ENCODE measurements around the gene VGF. TPM values are rescaled to one million over a fixed set of nuclear protein-coding genes. Genes with fewer than 3 reads are reported as not detected.
A peak's percentile ranks its signal among the peaks of the same experiment; 100 is the strongest.

VGF gene
- total and polyA plus RNA-seq, 2 experiments from 2014 or later = 3.0 to 4.4 TPM

GRCh38 chr7:101179713-101180112 lies 14.3 kb upstream of the VGF start:
- H3K27ac ChIP-seq (ENCODE audit: low read depth) = no peak overlapping the region
- Mint-ChIP-seq H3K36me3 (ENCODE audit: low read depth) (no peaks in the 10 kb centered on the region), H3K4me1 (peaks cover 17% of the 10 kb centered on the region), H3K4me3 (peak overlapping the region; percentile 78), H3K27ac (no peak overlapping the region), H3K27me3 (ENCODE audit: insufficient read depth, low read depth, poor library complexity) (peaks cover 66% of the 10 kb centered on the region), H3K9me3 (no peaks in the 10 kb centered on the region; the same call in 2 of the 3 replicates)
- ATAC-seq = peak; percentile 13
- peaks cover 70% of the 10 kb centered on the region for H3K27me3 ChIP-seq (ENCODE audit: insufficient read depth)
- H2AFZ ChIP-seq = peak overlapping the region; percentile 96
- TF ChIP-seq ZNF114 (CRISPR knock-in tag; IDR thresholded peaks at IDR 0.05) (no peak), EZH2 (IDR thresholded peaks at IDR 0.05; ENCODE audit: low read depth, unreplicated experiment) (peak; percentile 34), ZNF331 (CRISPR knock-in tag; IDR thresholded peaks at IDR 0.05; ENCODE audit: low read depth) (no peak), EZH2phosphoT487 (IDR thresholded peaks at IDR 0.05; ENCODE audit: unreplicated experiment) (no peak)
- TF ChIP-seq, protein P1, sequence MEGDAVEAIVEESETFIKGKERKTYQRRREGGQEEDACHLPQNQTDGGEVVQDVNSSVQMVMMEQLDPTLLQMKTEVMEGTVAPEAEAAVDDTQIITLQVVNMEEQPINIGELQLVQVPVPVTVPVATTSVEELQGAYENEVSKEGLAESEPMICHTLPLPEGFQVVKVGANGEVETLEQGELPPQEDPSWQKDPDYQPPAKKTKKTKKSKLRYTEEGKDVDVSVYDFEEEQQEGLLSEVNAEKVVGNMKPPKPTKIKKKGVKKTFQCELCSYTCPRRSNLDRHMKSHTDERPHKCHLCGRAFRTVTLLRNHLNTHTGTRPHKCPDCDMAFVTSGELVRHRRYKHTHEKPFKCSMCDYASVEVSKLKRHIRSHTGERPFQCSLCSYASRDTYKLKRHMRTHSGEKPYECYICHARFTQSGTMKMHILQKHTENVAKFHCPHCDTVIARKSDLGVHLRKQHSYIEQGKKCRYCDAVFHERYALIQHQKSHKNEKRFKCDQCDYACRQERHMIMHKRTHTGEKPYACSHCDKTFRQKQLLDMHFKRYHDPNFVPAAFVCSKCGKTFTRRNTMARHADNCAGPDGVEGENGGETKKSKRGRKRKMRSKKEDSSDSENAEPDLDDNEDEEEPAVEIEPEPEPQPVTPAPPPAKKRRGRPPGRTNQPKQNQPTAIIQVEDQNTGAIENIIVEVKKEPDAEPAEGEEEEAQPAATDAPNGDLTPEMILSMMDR (conservative IDR thresholded peaks at IDR 0.05; ENCODE audit: low read depth in 2 of 2) = peak in 1 of 2 experiments; percentile 11; a peak in 1 of 4 replicates
- peak; percentile 58 for DNase-seq (ENCODE audit: low spot score)
- H3K4me2 ChIP-seq = peak overlapping the region; percentile 93
- H3K4me3 ChIP-seq = peak overlapping the region; percentile 73
- no peaks in the 10 kb centered on the region for H3K79me2 ChIP-seq (replicated peaks; ENCODE audit: insufficient read depth)
- H3K9me2 ChIP-seq (ENCODE audit: insufficient read depth) = no peaks in the 10 kb centered on the region
- H3F3A ChIP-seq (replicated peaks; ENCODE audit: low read depth) = peaks cover 7% of the 10 kb centered on the region; the same call in 1 of the 2 replicates
- H3K4me1 ChIP-seq (ENCODE audit: insufficient read depth) = peaks cover 5% of the 10 kb centered on the region; the same call in 1 of the 2 replicates
- no peaks in the 10 kb centered on the region; the same call in 1 of the 2 replicates for H3K36me3 ChIP-seq (ENCODE audit: insufficient read depth)
- H4K20me1 ChIP-seq (replicated peaks; ENCODE audit: insufficient read depth) = no peaks in the 10 kb centered on the region

DNA sequence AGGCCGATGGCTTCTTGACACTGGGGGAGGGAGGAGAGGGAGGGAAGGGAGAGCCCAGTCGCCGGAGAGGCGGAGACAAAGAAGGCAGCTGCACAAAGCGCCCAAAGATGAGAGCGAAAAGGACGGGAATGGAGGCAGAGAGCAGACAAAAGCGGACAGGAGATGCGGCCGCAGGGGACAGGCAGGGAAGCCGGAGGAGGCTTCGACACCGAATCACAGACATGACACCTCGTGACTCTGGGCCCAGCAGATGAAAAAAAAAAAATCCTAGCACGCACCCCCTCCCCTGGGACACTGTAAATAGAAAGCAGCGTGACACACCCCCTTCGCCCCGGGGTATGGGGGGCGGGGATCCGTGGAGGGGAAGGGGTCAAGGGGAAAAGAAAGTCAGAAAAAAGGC lies 13.7 kb upstream of the VGF start:
- peaks cover 71% of the 10 kb centered on the region for H3K27me3 Mint-ChIP-seq (ENCODE audit: insufficient read depth, low read depth, poor library complexity)
- H3K4me3 Mint-ChIP-seq = peak overlapping the region; percentile 78
- H3K4me1 Mint-ChIP-seq = peaks cover 20% of the 10 kb centered on the region
- H2AFZ ChIP-seq = peak overlapping the region; percentile 63; the same call in 1 of the 2 replicates
- no peak overlapping the region for H3K27ac Mint-ChIP-seq
- peaks cover 9% of the 10 kb centered on the region for H3F3A ChIP-seq (replicated peaks; ENCODE audit: low read depth)
- peaks cover 5% of the 10 kb centered on the region; the same call in 1 of the 2 replicates for H3K4me1 ChIP-seq (ENCODE audit: insufficient read depth)
- peaks cover 76% of the 10 kb centered on the region for H3K27me3 ChIP-seq (ENCODE audit: insufficient read depth)
- no peaks in the 10 kb centered on the region for H3K36me3 Mint-ChIP-seq (ENCODE audit: low read depth)
- H4K20me1 ChIP-seq (replicated peaks; ENCODE audit: insufficient read depth) = no peaks in the 10 kb centered on the region
- H3K36me3 ChIP-seq (ENCODE audit: insufficient read depth) = no peaks in the 10 kb centered on the region; the same call in 1 of the 2 replicates
- peak; percentile 8 for ATAC-seq
- H3K9me3 Mint-ChIP-seq = peaks cover under 1% of the 10 kb centered on the region; the same call in 2 of the 3 replicates
- no peaks in the 10 kb centered on the region for H3K9me2 ChIP-seq (ENCODE audit: insufficient read depth)
- no peaks in the 10 kb centered on the region for H3K79me2 ChIP-seq (replicated peaks; ENCODE audit: insufficient read depth)
- H3K27ac ChIP-seq (ENCODE audit: low read depth) = no peak overlapping the region
- H3K4me2 ChIP-seq = peak overlapping the region; percentile 93
- DNase-seq (ENCODE audit: low spot score) = peak; percentile 78
- H3K4me3 ChIP-seq = peak overlapping the region; percentile 73
- TF ChIP-seq NANOG (IDR thresholded peaks at IDR 0.05; ENCODE audit: borderline replicate concordance) = no peak
- no peak for TF ChIP-seq REST (IDR thresholded peaks at IDR 0.05; ENCODE audit: unreplicated experiment)
- no peak for TF ChIP-seq STAT1 (IDR thresholded peaks at IDR 0.05; ENCODE audit: unreplicated experiment)
- TF ChIP-seq ZNF114 (CRISPR knock-in tag; IDR thresholded peaks at IDR 0.05) = no peak
- no peak for TF ChIP-seq EZH2phosphoT487 (IDR thresholded peaks at IDR 0.05; ENCODE audit: unreplicated experiment)
- no peak for TF ChIP-seq ZNF331 (CRISPR knock-in tag; IDR thresholded peaks at IDR 0.05; ENCODE audit: low read depth)
- TF ChIP-seq, protein P1 (conservative IDR thresholded peaks at IDR 0.05; ENCODE audit: low read depth in 2 of 2) = no peak
- TF ChIP-seq JUNB (IDR thresholded peaks at IDR 0.05; ENCODE audit: unreplicated experiment) = no peak
